ENCODE measurements around the gene OLIG3. TPM values are rescaled to one million over a fixed set of nuclear protein-coding genes. Genes with fewer than 3 reads are reported as not detected.

Gene OLIG3
- polyA plus RNA-seq, 1 donor, result not detected

DNA sequence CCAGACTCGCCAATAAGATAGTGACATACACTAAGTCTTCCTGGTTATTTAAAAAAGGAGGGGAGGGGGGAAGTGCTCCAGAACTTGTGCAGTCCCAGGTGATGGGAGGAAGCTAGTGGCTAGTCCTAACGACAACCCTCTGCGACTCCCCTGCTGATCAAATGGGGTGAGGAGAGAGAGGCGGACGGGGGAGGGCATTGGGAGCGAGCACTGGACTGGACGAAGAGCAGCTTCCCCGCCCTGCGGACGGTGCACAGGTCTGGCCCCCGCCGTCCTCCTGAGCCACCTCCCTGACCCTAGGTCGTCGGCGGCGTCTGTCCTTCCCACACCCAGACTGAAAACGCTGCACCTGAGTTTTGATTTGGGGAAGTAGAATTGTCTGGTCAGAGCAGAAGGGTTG, 2.2 kb upstream of the OLIG3 start:
- DNase-seq (ENCODE audit: low read depth), result no peak

DNA sequence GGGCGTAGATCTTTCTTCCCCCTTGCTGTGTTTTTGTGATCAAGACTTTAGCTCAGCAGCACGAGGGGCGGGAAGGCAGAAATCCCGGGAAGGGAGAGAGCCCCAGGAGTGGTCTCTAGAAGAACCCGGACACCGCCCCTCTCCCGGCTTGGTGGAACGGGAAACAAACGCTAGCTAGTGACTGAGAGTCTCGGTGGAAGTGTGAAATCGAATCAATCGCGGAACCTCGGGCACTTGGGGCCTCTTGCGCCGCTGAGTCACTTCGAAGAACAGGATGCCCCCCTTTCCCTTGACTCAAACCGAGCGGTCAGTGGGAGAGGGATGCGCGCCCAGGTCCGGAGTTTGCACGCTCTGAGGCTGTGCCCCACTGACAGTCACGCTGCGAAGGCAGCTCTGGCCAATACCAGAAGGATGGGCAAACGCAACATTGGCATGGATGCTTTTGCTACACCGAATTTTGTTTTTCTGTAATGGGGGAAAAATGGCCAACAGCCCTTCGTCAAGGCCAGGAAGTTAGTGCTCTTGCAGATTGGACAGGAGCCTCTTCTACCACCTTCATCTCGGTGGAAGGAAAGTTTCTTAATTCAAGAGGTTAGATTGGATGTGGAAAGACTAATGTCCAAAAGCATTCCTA, 1.6 kb upstream of the OLIG3 start:
- no peak for DNase-seq (ENCODE audit: low read depth)

DNA sequence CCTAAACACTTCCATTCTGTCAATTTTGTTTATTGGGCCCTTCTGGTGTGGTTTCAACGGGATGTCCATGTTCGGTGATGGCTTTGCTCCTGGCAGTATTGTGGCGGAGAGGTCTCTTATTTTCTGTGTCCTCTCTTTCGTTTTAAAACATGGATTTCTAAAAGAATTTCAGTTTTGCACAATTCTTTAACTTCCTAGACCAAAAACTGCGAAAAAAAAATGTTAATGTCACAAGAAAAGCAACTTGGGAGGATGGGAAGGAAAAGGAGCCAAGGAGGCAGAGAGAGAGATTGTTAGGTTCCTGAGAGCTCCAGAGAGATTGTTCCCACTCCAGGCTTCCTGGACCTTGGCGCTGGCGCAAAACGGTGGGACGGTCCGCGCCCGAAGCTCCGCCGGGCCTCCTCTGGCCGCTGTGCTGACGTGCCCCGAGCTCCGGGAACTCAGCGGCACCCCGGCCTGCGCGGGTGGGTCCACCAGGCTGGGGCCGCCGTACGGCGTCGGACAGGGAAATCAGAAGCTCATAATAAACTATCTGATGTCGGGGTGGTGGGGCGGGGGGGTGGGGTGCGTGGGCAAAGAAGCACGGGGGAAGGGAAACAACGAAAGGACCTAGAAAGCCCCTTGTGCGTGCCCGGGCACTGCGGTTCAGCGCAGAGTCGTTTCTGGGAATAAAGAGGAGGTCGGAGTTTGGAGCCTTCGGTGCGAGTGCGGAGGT, 951 bp upstream of the OLIG3 start:
- DNase-seq (ENCODE audit: low read depth), result no peak

GRCh38 chr6:137493218-137494038, 766 bp downstream of the OLIG3 start:
- DNase-seq (ENCODE audit: low read depth), result no peak

DNA sequence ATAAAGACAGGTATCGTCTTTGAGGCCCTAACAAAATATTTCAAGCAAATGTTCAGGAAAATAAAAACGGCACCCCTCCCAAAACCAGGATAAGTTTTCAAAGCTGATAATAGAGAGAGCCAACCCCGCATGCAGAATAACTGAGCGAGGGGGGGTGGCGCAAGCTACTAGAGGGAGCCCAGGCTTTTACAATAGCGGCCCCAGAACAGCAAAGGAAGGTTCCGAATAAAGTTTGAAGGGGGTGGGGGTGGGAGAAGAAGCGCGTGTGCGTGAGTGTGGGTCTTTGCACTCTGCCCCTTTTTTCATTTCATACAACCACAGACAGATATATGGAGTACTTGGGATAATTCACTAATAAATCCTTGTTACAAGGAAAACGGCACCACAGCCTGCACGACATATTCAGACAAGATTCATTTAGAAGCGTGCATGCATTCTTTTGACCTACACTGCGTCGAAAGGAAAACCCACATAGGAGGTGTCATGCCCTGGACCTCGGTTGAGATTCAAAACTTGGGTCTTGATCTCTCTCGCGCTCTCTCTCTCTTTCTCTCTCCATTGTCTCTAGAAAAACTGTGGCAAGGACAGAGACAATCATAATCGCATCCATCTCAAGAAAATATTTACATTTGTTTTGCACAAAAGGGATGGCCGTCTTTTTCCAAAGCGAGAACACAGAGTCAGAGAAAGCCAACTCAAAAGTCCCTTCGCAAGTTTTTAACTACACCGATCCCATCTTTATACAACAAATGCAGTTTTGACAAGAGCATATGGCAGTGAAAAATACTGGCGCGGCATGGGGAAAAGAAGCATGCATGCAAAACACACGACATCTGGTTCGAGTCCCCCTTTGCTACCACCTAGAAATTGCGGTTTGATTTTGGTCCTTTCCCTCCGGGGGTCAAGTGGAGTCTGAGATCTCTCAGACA, 1.6 kb downstream of the OLIG3 start:
- no peak for DNase-seq (ENCODE audit: low read depth)

- no peak for DNase-seq (ENCODE audit: low read depth)
These were observed 2.7 kb downstream of the OLIG3 start for GRCh38 chr6:137491478-137491877.

DNA sequence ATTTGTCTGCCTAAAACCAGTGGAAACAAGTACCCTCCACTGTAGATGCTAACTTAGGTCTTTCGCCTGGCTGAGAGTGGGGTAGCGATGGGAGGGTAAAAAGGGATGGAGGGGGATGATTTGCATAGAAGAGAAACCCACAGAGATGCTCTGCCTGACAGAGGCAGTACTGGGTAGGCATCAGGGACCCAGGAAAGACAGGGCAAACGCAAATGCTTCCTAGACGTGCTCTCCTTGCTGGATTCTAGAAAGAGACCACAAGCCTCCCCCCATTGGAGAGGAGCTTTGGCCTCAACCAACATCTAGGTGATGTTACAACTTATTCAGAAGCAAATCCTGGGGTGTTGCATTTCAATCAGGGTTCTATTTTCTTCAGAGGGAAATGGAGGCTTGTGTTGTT, 3.2 kb downstream of the OLIG3 start:
- DNase-seq (ENCODE audit: low read depth), result no peak

- DNase-seq (ENCODE audit: low read depth), result no peak
These were observed 3.9 kb downstream of the OLIG3 start for GRCh38 chr6:137490006-137490905.

DNA sequence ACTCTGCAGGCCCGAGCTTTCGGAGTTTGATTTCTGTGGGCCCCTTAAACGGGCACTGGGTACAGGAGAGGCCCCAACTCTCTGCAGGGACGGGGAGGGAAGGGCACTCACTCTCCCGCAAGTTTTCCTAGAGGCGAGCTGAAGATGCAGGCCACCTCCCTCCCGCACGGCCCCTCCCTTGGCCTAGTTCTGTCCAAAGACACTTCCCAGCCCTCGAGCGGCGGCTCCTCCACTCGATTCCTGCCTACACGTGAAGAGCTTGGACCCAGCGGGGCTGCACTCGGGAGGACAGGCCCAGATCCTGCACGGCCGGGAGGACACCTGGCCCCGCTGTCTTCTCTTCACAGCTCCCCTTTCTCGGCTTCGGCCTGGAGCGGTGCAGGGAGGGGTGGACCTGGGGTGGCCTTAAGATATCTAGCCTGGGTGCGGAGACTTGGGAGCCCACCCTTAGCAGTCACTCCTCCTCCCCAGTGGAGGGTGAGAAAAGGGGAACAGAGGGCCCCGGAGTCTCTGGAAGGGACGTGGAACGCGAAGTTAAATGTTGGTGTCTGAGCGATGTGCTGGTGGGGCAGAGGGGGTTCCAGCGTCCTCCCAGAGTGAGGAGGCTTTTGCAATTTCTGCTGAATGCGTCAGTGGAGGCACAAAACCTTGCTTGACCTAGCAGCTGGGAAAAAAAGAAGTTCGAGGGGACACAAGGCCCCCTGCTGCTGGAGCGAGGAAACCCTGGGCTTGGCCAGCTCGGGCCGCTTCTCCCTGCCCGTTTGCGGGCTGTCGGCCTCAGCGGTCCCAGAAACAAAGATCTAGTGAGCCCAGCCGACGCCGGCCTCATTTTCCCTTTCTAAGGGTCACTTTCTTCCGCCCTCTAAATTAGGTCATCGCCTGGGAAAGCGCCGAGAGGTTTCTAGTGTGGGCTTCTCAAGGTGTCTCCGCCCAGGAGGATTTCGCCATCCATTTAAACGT, 4.9 kb downstream of the OLIG3 start:
- DNase-seq (ENCODE audit: low read depth), result no peak

DNA sequence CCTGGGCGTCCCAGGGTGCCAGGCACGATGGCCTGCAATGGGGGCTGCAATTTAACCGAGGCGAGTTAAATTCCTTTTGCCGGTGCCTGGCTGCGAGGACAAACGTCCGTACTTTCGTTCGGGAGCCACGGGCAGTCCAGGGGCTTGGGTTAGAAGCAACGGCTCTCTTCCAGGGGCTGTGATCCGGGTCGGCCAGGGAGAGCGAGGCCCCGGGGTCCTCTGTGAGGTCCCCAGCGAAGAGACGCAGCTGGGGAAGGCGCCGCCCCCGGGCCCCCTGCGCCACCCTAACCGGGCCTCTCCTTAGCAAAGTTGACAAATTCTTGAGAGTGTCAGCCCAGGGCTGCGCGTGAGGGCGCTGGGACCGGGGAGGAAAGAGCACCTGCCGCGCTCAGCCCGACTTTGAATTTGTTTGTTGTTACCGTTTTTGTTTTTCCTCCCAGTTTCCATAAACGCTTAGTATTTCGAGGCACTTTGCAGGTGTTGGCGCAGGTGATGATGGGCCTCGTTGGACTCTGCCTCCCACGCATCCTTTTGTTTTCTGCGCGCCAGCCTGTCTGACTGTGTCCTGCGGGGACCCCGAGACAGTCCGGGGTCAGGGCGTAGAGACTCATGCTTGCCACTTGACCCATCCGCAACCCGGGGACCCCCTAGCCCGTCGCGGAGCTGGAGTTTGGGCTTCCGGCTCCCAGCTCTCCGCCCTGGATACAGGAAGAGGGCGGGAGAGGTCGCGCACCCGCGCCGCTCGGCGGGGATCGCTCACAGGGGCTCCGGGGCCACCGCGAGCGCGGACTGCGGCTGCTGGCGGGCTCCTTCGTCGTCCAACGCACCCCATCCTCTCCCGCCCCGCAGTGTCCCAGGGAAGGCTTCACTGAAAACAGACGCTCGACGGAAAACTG, 5.8 kb downstream of the OLIG3 start:
- no peak for DNase-seq (ENCODE audit: low read depth)

DNA sequence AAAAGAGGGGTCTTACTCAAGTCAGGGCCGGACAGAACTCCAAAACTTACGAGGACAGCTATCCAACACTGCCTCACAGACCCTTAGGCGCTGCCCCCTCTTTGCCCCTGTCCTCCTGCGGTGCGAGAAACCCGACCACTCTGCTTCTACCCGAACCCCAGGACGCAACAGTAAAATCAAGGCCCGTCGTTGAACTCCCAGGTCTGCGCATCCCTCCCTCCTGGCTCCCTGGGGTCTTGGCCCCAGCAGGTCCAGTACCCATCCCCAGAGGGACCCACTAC, 6.4 kb downstream of the OLIG3 start:
- no peak for DNase-seq (ENCODE audit: low read depth)

GRCh38 chr6:137487181-137487868, 6.9 kb downstream of the OLIG3 start:
- no peak for DNase-seq (ENCODE audit: low read depth)

- no peak for DNase-seq (ENCODE audit: low read depth)
These were observed 7.8 kb downstream of the OLIG3 start for GRCh38 chr6:137486416-137486815.

GRCh38 chr6:137480431-137480830, 13.8 kb downstream of the OLIG3 start:
- no peak for DNase-seq (ENCODE audit: low read depth)

DNA sequence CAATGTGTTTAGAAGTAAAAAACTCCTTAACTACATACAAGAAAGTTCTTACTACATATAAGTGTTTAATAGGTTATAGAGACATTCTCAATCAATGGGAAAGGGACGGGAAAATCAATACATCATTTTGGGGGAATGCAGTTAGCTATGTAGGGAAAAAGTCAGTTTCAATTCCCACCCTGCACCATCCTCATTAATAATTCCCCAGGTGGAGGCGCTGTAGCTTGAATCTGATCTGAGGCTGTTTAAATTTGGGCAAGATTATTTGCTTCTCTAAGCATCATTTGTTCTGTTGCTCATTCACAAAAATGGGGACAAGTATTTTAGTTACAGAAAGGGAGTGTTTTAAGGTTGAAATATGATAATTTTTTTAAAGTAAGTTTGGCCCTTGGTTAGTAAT, 19.1 kb downstream of the OLIG3 start:
- DNase-seq (ENCODE audit: low read depth), result no peak

GRCh38 chr6:137473598-137473997, 20.6 kb downstream of the OLIG3 start:
- no peak for DNase-seq (ENCODE audit: low read depth)

- no peak for DNase-seq (ENCODE audit: low read depth)
These were observed 21.5 kb downstream of the OLIG3 start for GRCh38 chr6:137472641-137473137.

- no peak for DNase-seq (ENCODE audit: low read depth)
These were observed 22.2 kb downstream of the OLIG3 start for GRCh38 chr6:137471986-137472385.

Data from forelimb muscle (tissue), 1 donor.